SK-MEL-5 (cell line): ENCODE data around the gene IFNG-AS1. TPM values are rescaled to one million over a fixed set of nuclear protein-coding genes. Genes with fewer than 3 reads are reported as not detected.

Source experiments
- DNase-seq: peaks from one replicate; pipeline ENCODE4 v3.0.0-alpha.2; 2016; ENCODE audit warnings: low read depth, low spot score
- in situ Hi-C: cut with HindIII; loops from 2 replicates; pipeline ENCODE4 v1.10.0; 2016; ENCODE audit warnings: low sequenced_read_pairs, high pct_unique_total_duplicates, low pct_unique_long_range_greater_than_20kb
- total RNA-seq: library from RNA; depleted of rRNA; stranded (reverse); fragments of >200 nt; shearing (Covaris generic); gene quantifications from 2 replicates; pipeline ENCODE4 v1.2.3, GENCODE V29; 2014

IFNG-AS1 gene
- total RNA-seq, 1 experiment from 2014 or later = not detected

DNA sequence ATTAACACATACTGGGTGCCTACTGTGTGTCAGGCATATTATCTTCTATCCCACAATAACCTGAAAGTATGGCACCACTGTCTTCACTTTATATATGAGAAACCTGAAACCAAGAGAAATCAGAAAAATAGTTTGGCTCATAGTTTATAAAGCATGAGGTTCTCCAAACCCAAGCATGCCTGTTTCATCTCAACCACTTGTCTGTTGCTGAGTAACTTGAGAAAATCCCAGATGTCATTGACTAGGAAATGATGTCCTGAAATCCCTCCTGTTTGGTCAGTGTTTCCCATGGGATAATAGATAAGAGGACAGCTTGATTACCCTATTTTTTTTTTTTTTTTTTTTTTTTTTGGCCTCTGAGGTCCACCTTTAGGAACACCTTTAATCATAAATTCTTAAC is 2.6 kb upstream of the IFNG-AS1 start:
- in situ Hi-C loops = no loop called here

DNA sequence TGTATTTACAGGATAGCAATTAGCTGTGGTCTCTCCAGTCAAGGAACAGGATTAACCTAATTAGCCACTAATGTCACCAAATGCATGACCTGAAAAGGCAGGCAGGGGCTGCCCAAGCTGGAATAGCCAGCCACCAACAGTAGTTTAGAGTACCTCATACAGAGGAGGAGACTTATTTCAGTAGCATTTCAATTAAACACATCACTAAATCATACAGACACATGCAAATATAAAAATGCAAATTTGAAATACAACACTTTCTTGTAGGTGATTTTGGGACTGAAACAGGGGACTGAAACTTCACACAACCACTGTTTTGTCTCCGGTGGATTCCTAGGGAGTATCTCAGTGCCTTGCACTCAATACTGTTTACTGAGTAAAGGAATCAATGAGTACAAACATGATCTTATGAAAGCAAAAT is 636 bp upstream of the IFNG-AS1 start:
- DNase-seq = no peak
- in situ Hi-C loops = no loop called here

More for the DNA sequence above, 2.6 kb upstream of the IFNG-AS1 start:
- DNase-seq = no peak

DNA sequence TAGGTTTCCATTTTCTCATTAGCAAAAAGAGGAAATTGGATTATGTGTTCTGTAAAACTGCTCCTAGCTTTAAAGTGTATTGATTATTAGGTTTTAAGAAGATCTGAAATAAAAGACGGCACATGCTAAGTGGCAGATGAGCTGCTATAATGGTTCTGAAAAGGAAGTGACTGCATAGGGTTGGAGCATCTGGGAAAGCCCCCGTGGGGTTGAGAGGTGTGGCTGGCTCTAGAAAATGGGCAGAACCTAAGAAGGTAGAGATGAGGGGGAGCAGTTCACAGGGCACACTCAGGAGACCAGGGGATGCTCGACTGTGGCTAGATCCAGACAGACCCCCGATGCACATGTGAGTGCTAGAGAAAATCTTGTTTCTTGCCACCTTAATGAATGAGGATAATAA is 1.9 kb downstream of the IFNG-AS1 start:
- DNase-seq = no peak
- in situ Hi-C loops = no loop called here

DNA sequence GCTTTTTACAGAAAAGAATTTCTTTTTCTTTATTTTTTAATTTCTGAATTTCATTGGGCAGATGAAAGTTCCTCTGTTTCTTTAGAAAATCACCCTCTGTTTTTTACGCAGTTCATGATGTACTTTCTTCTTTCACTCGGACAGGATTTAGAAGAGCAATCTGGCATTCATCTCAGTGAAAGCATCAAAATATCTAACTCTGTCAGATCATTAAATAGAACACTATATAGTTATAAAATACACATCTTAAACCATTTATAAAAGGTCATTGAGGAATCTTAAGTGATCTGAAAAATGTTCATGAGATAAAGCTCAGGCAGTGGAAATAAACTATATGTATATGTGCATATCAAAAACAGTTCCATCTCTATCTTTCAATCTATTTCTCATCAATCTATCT is 3.9 kb downstream of the IFNG-AS1 start:
- in situ Hi-C loops = no loop called here
- no peak for DNase-seq

DNA sequence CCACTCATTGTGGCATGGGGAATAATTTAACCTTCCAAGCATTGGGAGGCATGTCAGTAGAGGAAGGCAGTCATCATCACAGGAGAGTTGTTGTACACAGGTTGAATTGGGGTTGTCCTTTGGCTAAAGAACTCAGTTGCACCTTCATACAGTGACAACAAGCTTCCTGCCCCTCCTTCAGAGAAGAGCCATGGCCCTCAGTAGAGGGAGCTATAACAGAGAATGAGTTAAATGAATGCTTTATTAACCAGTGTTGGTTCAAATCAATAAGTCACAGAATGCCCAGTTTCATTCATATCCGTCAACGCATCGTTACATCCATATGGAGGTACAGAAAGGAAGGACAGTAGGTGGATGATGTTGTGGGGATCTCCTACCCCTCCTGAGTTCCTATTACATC is 4.8 kb downstream of the IFNG-AS1 start:
- in situ Hi-C loops = no loop called here
- DNase-seq = no peak

DNA sequence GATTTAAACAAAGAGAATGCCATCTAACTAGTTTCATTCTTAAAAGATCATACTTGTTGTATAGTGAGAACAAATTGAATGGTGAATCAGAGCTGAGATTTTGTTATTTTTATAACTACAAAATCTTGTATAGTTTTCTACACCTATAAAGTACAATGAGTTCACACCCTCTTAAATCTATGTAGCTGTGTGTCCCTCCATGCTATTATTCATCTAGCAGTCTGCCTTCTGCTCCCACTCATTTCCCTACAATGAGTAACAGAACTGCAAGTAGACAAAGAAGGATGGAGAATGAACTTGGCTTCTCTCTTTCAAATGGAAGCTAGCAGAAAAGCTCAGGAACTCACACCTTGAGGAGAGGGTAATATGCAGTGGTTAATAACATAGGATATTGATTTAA is 7.1 kb downstream of the IFNG-AS1 start:
- no peak for DNase-seq
- in situ Hi-C loops = no loop called here

DNA sequence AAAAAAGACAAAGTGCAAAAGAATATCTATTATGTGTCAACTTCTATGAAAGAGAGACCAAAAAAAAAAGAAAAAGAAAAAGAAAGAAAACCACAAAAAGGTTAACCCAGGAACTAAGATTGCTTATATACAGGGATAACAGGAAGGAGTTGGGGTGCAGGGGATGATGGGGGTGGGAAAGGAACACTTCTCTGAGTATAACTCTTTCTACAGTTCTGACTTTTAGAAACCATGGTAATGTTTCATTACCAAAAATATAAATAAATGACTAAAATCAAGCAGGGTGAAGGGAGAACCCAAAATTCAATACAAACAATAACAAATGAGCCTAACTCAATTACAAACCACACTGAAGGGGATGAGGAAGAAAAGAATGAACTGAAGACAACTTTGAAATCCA is 9.1 kb downstream of the IFNG-AS1 start:
- DNase-seq = no peak
- in situ Hi-C loops = no loop called here

DNA sequence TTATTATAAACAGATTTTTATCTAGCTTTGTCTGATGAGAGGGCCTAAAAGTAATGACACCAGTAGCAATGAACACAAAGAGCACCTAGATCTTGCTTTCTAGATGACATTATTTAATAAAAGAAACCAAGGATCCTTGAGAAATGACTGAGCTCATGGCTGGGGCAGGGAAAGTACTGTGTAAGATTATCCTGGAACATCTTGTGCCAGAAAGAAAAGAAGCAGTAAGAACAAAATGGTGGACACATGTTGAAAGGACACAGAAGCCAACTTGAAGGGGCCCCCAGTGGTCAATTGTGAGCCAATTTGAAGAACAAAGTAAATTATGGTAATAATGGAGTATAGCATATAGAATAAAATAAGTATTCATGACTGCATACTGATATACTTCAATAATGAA is 10.0 kb downstream of the IFNG-AS1 start:
- in situ Hi-C loops = no loop called here
- no peak for DNase-seq

DNA sequence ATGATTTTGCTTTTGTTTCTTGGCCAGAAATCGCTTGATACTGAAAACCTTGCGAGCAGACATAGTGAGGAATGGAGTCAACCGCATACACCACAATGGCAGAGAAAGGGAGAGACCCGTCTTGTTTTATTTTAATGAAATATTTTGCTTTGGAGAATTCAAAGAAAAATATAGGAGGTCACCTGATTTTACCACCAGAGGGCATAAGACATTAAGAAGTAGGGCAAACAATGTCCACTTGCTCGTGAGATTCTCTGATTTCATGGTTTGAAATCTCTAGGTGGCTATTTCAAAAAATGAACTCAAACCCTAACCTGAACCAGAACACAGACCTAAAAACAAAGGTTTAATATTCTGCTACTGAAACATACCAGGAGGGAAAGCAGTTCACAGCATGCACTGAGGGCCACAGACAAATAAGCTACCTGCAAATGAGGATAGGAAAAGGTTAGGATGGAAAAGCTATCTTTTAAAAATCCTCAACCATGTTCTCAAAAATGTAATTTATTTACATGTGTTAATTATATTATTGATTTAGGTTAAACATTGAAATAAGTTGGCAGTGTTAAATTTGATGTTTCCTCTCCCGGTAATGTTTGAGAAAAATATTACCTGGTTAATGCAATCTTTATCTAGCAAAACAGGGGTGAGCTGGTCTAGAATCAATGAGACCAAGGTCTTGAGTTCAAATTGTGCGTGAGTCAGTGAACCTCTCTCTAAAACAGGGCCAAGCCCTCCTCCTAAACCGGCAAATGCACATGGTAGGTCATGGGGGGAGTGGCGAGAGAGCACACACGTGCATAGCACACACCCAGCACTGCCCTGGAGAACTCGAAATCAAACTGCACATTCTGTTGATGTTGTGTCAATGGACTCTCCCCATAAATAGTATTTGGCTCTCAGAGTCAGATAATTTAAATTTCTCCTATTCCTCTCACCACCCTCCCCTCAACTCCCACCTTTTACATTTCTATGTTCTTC is 12.5 kb downstream of the IFNG-AS1 start:
- peak; percentile 43 for DNase-seq
- in situ Hi-C loops = no loop called here

DNA sequence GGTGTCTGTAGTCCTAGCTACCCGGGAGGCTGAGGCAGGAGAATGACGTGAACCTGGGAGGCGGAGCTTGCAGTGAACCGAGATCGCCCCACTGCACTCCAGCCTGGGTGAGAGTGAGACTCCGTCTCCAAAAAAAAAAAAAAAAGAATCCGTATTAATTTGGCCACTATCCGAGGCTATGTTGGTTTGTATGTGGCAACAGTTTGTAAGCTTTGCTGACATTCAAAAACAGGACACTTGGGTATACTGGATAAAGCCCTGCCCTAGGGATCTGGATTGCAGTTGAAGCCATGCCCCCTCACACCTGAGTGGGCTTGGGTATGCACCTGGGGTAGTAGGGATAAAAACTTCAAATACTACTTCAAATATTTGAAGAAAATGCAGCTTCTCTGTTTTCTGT is 14.5 kb downstream of the IFNG-AS1 start:
- no peak for DNase-seq
- in situ Hi-C loops = no loop called here

DNA sequence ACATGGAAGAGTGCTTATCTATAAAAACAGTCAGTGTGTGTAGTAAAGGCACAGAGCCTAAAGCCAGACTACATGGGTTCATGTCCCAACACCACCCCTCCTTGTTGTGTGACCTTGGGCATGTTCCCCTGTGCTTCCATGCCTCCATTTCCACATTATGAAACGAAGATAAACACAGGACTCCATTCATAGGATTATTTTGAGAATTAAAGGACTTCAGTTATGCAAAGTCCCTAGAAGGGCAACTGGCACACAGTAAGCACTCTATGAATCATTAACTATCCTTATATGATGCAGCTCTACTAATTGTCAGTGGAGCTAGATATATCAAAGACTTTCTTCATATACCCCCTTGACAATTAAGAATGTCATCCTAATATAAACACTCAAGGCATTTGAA is 17.8 kb downstream of the IFNG-AS1 start:
- DNase-seq = no peak
- in situ Hi-C loops = no loop called here

DNA sequence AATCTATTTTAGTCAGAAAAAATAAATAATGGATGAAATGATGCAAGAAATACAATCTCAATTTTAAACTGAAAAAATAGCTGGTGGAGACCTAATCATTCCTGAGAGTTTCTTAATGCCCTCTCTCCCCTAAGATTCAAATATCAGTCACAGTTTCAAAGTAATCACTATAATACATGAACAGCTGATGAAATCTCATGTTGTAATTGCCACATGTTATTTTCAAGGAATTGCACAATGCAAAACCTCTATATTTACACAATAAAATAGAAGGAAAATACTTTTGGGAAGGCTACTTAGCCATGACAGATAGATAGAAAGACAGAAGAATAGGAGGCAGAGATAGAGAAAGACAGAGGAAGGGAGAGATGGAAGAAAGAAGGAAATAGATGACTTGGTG is 18.2 kb downstream of the IFNG-AS1 start:
- no peak for DNase-seq
- in situ Hi-C loops = no loop called here

DNA sequence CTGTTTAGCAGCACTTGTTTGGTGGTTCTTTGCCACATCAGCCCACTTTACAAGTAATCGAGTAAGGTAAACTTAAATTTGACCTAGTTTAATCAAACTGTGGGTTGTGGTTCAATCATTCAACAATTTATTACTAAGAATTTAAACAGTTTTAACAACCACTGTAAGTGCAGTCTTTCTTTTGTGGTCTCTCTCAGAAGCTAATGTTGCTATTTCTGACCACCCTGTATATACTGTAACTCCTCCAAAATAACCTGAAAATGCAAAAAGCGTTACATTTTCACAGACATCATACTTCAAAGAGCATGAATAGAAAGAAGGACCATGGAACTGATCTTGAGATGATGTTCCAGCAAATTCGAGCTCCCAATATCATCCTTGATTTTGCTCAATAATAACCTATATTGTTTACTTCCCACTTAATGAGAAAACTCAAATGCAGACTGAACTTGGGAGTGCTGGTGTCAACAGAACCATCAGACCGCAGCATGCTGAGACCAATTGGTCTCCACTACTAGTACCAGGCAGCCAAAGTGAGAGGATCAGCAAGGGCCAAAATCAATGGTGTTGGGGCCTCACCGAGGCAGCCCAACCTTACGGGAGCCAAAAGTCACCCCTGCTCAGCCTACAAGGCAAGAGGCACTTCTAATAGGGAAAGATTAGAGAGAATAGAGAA is 22.1 kb downstream of the IFNG-AS1 start:
- in situ Hi-C loops = no loop called here

DNA sequence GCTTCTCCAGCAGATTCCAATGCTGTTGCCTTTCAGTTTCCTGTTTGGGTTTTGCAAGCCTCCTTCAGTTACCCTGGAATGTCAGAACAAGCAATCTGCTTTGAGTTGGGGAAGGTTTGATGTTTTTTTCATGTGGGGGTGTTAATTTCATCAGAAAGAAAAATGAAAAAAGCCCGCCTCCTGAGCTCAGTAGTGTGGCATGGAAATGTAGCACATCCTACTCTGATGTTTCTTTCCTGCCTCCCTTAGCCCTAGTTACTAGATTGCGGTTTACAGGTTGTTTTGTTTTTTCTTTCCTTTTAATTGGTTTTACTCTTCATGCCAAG is 22.6 kb downstream of the IFNG-AS1 start:
- DNase-seq = no peak
- in situ Hi-C loops = no loop called here

More for the DNA sequence above, 22.1 kb downstream of the IFNG-AS1 start:
- no peak for DNase-seq

DNA sequence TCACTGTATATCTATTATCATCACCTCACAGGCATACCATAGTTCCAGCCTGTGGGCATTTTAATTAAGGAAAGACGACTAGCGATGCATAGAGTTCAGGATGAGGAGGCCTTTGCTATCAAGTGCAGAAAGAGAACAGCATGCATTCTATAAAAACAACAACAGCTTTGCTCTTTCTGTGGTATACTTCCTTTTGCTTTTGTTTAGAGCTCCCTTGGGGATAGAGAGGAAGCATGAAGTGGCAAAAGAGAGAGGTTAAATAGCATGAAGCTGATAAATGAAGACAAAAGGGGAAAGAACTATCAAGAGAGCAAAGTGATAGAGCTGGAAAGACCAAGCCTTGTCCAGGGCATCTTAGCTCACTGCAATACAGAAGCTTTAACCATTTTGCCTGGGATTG is 23.5 kb downstream of the IFNG-AS1 start:
- DNase-seq = peak; percentile 40
- in situ Hi-C loops = no loop called here

DNA sequence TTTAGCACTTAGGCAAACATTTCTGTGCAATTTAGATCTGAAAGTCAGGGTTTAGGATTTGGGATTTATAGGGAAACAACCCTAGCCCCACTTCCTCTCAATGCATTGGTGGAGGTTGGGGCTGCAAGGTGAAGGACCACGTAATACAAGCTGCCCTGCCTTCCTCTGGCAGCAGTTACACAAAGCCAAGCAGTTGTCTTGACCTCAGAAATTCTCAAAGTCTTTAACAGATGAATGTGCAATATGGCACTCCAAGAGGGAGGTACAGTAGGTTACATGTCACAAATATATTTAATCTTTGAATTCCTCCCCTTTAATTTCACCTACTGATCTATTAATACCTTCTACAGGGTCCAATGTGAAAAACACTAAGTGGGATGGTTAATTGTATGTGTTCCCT is 23.9 kb downstream of the IFNG-AS1 start:
- in situ Hi-C loops = no loop called here

DNA sequence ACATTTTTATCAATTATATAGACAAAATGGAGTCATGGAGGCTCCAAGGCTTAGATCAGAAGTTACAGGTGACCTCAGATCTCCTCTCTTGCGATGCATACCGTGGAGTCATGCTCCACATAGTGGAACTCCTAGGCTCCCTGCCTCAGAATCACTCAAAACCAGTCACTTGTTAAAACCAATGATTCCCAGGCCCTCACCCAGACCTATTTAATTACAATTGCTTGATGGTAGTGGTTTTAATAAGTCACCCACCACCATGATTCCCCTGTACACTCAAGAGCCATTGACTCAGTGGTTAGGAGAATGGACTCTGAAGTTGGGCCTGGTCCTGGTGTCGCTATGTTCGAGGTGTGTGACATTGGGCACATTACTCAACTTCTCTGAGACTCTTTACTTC is 26.9 kb downstream of the IFNG-AS1 start:
- in situ Hi-C loops = no loop called here
- DNase-seq = no peak

More for the DNA sequence above, 23.9 kb downstream of the IFNG-AS1 start:
- DNase-seq = no peak

DNA sequence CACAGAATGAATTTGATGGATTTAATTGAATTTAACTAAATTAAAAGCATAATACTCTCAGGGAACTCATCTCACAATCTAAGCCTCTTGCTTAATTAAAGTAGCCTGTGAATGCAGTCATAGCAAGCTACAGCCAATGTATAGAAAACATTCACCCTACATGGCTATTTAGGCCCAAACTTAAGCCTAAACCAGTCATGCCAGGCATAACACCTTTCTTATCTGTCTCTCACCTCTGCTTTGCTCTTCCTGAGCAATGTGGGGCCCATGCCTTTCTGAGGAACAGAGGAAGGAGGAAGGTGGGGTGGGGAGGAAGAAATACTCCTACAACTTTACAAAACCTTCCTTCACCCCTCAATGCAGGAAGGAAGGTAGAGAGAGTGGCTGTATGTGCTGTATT is 29.1 kb downstream of the IFNG-AS1 start:
- DNase-seq = no peak
- in situ Hi-C loops = no loop called here

DNA sequence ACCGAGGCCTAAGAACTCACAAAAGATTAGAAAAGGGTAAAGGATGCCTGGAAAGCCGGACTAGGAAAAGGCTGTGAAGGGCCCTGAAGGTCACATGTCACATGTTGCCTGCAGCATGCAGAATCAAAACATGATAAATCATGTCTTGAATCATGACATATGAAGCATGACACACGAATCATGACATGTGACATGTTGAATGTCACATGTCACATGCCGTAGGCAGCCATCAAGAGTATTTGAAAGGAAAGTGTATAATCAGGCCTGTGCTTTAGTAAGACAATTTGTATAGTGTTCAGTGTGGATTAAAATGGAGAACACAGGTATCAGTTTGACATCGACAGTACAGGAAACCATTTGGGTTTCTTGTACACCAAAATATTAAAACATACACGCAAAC is 30.8 kb downstream of the IFNG-AS1 start:
- in situ Hi-C loops = no loop called here
- DNase-seq = no peak
